Renal pelvis (tissue), 4 donors: ENCODE data around the gene MGAT5. TPM values are rescaled to one million over a fixed set of nuclear protein-coding genes. Genes with fewer than 3 reads are reported as not detected.

ENCODE experiments used
- DNase-seq: peaks from one replicate; pipeline ENCODE4 v3.0.0-alpha.2; 2013
- polyA plus RNA-seq, 3 donors: library from polyadenylated mRNA; unstranded; fragments of 120-200 nt; gene quantifications; one replicate each; pipeline ENCODE4 v1.2.1, GENCODE V29; 2013; ENCODE audit not compliant: insufficient read length in 3 of 3

Gene MGAT5
- polyA plus RNA-seq, 3 donors = 44.3 to 47.4 (median 46.4) TPM

DNA sequence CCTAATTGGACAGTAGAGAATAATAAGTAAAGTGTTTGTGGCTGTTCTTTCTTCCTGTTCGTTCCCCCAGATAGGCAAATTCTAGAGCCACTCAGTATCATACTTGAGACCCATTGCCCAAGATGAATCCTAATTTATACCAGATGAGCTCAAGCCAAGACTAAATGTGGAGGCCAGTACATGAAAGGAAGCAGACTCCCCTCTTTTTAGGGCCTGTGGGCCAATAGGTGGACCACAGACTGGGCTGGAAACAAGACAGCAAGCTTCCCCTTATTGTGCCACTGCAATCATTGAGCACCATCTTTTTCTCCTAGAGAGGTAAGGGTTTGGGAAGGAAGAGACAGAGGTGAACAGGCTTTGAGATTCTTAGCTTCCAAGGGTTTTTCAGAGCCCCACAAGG is 141.9 kb downstream of the MGAT5 start:
- no peak for DNase-seq

DNA sequence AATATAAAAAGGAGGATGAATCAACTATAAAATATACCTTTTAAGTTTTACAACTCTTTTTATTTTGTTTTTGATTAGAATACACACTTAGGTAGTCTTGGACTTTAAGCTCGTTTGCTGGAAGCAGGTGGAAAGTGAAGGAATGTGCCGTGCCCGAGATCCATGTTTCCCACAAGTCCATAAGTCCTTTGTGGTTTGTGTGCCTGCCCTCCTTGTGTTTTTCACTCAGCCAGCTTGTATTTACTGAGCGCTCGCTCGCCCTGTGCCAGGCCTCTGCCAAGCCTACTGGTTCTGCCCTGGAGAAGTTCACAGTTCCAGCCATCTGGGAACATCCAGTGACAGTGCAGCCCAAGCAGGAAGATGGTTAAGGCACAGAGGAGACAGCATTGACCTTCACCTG is 142.6 kb downstream of the MGAT5 start:
- no peak for DNase-seq

DNA sequence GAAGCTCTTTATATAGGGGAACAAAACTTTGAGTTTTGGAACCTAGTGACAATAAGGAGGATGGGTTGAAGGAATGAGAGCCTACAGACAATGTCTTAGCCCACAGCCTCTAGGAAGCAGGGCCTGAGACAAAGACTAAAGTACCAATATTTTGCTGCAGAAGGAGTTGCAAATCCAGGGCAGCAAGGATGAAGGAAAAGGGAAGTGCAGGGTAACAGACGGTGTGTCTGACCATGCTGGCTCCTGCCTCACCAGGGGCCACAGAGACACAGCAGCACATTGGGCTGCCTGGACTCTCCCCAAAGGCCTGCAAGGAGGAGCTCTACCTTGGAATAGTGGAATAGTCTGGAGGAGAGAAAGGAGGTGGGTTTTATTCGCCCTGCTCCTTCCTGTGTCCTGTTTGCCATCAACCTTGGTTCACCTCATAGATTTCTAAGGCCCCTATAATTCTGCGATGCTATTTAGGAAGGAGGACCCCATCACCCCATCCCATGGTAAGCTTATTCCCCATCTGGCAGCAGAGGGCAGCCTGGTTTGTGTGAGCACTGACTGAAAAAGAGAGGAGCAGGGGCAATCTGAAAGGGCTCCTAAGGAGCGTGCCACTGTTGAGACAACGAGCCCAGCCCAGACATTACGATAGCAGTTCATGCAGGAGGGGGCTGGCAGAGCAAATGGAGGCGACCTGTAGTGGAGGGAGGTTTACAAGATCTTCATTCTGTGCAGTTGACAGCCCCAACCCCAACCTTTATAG is 143.4 kb downstream of the MGAT5 start:
- DNase-seq = no peak

DNA sequence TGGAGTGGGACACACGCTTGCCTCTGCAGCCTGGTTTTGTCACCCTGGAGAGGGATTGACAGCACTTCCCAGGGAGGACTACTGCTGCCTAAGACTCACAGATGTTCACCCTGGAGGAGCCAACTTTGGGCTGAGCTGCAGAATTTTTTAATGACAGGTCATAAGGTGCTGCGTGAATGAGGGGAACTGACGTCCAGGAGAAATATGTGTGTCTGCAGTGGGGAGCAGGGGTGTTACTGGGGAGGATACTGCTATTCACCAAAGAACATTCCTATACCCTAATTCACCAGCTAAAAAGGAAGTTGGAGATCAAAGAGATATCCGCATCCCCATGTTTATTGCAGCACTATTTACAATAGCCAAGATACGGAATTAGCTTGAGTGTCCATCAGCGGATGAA is 144.4 kb downstream of the MGAT5 start:
- no peak for DNase-seq

DNA sequence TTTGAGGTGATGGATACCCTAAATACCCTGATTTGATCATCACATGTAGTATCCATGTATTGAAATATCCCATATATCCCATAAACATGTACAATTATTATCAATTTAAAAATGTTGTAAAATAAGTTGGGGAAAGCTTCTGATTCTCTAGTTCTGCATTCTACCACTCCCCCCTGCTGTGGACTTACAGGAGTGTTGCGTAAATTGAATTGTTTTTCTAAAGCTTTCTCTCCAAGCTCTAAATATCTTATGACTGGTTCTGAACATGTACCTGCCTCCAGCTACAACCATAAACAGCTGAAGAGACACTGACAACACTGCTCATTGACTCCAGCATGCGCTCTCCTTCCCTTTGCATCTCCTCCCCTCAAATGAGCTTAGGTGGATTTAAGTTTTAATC is 145.2 kb downstream of the MGAT5 start:
- DNase-seq = no peak

DNA sequence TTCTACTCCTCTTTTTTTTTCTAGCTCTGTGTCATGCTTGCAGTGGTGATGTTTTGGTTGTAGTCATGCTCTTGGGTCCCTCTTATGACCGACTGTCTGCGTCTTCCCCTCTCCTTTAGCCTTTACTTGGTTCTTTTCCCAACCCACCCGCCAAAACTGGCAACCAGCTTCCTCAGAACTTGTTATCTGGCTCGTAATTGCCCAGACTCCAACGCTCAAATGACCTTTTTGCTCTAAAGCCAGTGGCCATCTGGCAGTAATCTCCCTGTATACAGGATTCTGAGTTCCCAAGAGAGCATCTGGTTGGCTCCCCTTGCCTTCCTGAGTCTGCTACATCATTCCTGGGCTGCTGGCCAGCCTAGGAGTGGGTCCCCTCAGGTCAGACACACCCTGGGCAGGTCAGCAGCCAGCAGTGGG is 147.2 kb downstream of the MGAT5 start:
- DNase-seq = no peak

DNA sequence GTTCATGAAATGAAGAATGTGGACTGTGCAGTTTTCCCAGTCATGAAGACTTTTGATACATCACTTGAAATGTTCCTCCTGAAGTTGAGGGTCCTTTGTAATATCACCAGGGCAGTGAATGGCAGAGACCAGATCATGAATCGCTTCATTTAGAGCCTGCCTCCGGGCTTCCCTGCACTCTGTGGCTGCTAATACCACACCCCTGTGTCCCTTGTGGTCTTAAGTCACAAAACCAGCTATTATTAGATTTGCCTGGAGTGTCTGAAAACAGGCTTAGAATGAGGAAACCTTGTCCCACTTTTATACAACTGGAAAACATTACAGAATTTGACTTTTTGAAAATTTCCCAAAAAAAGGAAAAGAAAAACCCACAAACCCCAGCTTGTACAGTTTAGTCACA is 147.9 kb downstream of the MGAT5 start:
- DNase-seq = no peak

DNA sequence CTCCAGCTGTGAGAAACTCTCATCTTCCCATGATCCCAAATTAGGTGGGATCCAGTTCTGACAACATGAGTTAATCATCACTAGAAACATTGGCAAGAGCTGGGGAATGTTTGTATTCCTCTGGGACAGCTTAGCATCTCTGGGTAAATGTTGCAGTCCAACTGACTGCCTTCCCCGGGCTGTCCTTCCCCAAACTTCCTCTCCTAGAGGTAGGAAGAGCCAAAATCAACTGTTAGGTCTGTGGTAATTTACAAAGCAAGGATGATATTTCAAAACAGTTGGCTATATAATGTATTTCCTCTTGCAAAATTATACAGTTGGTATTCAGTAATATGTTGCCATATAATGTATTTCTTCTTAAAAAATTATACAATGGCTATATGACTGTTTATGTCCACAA is 148.5 kb downstream of the MGAT5 start:
- DNase-seq = no peak

DNA sequence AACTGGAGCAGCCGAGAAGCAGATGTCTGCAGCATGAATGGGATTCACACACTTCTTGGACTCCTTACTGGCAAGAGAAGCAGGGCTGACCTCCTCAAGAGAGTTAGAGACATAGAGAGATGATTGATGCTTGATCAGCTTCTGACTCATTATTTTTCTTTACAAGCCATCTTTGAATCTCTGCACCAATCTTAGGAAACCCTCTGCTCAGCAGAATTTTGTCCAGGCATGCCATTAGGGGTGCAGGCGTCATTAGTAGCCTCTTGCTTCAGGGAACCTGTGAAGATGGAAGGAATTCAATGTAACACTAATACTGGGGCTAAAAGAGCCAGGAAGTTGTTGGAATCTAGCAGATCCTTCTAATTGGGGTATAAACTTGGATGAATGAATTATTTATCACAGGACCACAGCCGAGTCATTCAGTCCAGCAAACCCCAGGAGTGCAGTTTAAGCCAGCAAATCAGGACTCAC is 151.8 kb downstream of the MGAT5 start:
- no peak for DNase-seq

DNA sequence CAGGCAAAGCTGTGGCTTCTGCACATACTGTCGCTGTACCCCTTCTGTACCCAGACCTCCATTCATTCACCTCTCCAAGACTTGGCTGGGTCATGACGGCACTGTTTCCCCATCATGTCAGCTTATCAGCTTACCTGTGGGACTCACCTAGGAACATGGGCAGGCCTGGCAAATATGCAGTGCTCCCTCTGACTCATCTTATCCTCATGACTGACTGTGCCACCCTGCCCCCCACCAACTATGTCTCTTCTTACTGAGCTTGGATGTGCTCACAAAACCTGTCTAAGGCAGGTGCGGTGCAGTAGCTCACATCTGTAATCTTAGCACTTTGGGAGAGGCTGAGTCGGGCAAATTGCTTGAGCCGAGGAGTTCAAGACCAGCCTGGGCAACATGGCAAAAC is 152.4 kb downstream of the MGAT5 start:
- DNase-seq = no peak

DNA sequence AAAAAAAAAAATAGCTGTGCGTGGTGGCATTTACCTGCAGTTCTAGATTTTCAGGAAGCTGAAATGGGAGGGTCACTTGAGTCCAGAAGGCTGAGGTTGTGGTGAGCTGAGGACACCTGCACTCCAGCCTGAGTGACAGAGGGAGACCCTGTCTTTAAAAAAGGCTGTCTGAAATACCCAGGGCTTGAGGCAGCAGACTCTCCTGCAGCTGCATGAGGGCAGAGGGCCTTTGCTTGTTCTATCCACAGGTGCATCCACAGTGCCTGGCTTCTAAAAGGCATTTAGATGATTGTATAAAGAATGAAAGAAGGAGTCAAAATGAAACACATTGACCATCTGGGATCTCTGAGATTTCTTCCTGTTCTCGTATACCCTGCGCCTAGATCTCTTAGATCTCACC is 152.9 kb downstream of the MGAT5 start:
- no peak for DNase-seq

DNA sequence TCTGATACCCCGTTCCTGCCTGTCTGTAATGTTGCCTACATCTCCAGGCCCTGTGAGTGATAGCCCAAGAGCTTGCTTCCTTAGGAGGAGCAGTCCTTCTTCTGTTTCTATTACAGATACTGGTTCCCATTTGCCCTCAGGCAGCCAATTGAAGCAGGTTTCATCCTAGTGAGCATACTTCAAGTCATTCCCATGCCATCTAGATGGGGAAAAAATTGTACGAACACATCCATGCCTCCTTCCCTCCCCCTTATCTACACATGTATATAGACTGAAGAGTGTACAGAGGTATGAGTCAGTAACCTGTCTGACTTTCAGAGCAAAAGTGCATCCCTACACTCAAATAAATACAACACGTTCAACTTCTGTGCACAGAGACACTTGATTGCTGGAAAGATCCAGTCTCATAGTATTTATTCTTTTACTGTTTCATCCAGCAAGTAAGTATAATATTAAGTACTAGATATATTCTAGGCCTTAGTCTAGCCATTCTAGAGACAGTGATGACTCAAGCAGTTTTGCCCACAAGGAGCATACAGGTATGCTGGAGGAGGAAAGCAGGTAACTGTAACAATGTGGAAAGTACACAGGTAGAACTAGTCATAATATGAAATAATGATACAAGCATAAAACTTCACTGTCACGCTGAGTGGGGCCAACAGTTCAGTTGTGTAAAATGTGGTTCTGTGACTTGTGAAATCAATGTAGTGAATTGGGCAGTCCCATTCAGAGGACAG is 153.4 kb downstream of the MGAT5 start:
- DNase-seq = no peak

DNA sequence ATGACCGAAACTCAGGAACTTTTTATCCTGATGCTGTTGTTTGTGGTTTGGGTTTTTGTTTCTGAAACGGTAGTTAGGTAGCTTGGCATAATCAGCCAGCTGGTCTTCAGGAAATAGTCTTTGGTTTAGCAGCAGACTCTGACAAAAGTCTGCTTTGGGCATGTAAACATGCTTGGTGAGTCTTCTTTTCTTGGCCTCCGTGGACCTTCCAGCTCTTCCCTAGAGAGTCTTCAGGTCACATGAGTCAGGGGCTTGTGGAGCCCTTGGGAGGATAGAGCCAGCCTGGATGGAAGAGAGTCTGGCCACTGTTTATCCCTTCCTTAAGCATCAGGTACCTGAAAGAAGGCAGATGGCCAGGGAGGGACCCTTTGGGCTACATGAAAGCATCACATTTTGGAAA is 154.5 kb downstream of the MGAT5 start:
- no peak for DNase-seq

DNA sequence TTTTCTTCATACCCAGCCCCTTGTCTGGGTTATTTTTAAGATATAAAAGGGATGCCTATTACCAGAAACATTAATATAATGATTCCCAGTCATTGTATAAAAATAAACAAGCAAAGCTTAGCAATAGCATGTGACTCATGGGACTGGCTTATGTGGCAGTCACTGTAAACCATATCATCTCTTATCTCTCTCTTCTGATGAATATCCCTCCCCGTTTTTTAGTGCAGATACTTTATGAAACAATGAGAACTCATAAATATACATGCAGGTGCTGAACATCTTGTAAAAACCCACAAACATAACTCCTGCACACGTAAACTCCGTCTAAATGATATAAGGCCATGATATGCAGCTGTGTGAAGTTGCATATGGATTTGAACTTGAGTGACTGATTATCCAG is 154.9 kb downstream of the MGAT5 start:
- DNase-seq = no peak

DNA sequence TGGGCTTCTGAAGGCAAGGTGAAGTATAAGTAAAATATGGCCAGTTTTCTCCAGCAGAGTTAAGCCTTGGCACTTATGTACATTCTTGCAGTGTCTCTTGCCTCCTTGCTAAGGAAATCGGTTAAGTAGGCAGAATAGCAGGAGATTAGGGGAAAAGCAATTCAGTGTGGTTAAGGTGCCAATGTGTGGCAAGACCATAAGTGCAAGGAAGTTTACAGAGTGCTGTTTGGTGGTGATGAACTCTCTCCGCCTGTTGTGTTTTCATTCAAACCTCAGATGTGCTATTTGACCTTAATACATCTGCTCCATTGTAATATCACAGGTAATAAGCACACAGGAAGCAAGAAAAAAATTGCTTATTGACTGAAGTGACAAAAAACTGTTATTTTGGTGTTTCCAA is 156.1 kb downstream of the MGAT5 start:
- no peak for DNase-seq

DNA sequence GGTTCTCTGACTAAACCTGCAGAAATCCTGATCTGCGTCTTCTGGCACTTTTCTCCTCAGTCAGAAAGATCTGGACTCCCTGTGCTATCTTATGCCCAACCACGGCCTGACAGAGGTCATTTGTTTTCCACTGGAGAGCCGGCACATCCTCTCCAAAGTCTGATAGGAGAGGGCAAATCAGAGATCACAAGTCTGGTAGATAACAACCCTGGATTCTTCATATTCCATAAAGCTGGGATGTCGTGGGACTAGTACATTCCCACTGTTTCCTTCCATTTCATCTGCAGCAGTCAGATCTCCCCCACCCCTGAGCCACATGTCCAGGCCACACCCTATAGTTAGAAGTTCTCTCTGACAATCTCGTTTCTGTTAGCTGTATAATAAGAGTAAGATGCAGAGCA is 157.0 kb downstream of the MGAT5 start:
- DNase-seq = no peak

DNA sequence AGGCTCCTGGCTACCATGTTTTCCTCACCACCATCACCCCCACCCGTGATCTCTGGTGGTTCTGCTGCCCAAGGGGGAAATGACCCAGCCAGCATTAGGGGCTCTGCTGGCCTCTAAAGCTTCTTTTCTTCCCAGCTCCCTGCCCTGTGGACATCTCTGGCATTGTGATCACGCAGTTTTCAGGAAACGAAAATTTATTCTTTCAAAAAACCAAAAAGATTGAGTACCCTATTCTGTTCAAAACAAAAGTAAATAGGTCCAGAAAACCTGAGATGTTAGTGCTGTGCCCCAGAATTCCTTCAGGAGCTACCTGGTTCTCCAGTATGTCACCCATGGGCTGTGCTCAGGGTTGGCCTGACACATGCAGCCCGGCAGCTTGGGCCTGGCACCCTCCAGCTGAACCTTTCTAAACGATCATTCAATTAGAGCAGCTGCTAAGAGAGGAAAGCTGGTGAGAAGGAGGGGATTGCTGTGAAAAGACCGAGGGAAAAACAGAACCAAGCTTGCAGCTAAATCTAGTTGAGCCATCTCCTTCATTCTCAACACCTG is 157.5 kb downstream of the MGAT5 start:
- DNase-seq = no peak

DNA sequence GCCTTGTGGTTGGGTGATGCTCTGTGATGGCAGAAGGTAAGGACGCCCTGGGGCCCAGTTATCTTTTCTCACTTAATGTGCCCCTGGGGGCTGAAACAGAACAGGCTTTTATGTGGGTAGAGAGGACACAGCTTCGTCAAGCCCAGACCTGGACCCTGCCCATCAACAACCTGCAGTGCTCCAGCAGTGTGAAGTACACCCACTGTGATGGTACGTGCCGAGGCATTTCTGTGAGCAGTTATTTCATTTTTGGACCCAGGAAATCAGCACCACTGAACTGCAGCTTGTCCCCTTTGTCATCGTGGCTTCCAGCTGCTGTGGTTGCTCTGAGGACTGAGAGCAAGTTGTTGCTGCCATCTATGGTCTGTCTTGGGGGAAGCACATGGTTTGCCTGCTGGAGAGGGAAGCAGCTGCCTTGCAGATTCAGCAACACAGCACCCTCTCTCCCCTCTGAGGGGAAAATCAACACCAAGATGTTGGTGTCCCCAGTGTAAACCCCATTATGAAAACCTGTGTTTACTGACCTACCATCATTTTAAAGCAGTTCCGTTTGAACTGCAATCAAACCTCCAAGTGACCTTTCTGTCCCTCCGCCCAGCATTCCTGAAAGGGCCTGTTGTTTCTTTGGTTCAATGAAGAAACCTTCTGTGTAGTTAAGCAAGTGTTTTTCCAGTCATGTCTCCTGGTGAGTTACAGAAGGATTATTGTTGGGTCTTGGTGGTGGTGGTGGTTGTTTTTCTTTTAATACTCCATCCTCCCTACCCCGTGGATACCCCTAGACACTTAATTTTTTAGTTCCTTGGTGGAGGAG is 158.2 kb downstream of the MGAT5 start:
- peak; percentile 75 for DNase-seq

DNA sequence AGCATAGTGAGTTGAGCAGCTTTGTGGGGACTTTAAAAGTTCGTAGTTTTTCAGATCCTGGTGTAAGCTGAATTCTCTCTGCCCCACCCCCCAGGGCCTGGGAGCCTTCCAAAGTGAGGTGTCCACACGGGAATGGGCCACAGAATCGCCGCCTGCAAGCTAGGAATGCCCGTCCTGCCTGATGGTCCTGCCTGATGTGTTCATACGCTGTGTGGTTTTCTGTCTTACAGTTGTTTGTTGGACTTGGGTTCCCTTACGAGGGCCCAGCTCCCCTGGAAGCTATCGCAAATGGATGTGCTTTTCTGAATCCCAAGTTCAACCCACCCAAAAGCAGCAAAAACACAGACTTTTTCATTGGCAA is 158.7 kb downstream of the MGAT5 start:
- DNase-seq = no peak

DNA sequence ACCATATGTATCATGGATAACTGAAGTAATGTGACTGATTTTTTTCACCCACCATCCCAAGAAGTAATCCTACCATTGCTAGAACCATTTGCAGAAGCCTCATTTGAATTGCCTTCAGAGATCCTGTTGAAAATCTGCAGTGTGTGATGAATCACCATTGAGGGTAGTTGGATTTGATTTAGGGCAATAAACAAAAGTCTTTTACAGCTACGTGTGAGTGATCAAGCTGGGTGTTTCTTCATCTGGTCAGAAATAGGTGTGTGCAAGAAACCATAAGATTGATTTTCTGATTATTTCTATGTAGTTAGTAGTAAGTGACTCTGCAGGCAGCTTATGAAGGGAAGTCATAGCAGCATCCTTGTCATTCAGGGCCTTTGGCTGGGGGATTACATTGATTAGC is 159.6 kb downstream of the MGAT5 start:
- no peak for DNase-seq

DNA sequence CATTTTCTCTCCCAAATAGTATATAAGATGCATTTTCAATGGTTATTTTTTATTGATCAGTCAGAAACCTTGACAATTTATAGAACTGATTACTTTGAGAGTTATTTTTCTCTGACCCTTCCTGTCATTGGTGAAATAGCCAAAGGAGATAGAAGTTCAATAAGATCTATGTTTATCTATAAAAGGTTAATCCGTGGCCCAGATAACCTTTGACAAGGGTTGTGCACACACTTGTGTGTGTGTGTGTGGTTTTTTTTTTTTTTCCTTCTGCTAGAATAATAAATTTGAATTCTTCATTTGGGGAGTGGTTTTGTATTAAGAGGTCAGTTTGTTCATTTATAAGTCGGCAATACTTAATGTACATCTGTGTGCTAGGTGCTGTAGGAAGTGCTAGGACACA is 160.0 kb downstream of the MGAT5 start:
- no peak for DNase-seq

DNA sequence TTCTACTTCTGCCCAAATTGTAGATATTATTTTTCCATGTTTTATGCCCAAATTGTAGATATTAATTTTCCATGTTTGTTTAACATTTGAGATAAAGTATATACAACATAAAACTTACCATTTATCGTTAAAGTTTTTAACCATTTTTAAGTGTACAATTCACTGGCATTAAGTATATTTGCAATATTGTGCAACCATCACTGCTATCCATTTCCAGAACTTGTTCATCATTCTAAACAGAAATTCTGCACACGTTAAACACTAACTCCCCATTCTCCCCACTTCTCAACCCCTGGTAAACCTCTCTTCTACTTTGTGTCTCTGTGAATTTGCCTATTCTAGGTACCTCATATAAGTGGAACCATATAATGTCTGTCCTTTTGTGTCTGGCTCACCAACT is 162.1 kb downstream of the MGAT5 start:
- no peak for DNase-seq

DNA sequence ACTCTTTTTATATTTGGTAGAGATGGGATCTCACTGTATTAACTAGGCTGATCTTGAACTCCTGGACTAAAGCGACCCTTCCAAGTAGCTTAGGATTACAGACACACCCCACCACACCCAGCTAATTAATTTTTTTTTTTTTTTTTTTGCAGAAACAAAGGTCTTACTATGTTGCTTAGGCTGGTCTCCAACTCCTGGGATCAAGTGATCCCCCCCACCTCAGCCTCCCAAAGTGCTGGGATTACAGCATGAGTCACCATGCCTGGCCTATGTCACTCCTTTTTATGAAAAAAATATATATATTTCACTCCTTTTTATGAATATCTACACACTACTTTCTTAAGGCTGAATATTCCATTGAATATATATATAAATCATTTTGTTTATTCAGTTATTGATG is 162.8 kb downstream of the MGAT5 start:
- DNase-seq = no peak
